ENCODE measurements around the gene HHIPL1.

Gene HHIPL1

GRCh38 chr14:99649643-99650042 lies 4.7 kb downstream of the HHIPL1 start:
- H3K36me3 ChIP-seq (ENCODE audit: control insufficient read depth, low read length) = no peaks in the 10 kb centered on the region
- H3K9me2 ChIP-seq (replicated peaks; ENCODE audit: control insufficient read depth, low read length) = no peaks in the 10 kb centered on the region
- TF ChIP-seq CTCF (IDR thresholded peaks at IDR 0.05; ENCODE audit: low read depth, low read length, poor library complexity, severe bottlenecking) (no peak), EZH2phosphoT487 (IDR thresholded peaks at IDR 0.05; ENCODE audit: borderline replicate concordance, low read length) (no peak)
- H3K4me2 ChIP-seq (ENCODE audit: low read length) = no peak overlapping the region
- H3F3A ChIP-seq (ENCODE audit: control insufficient read depth, insufficient read depth) = no peaks in the 10 kb centered on the region
- H3K4me3 ChIP-seq (ENCODE audit: low read length) = no peak overlapping the region
- H3K4me1 ChIP-seq (ENCODE audit: control insufficient read depth, low read length) = no peaks in the 10 kb centered on the region
- no peaks in the 10 kb centered on the region for H4K20me1 ChIP-seq (ENCODE audit: control insufficient read depth, insufficient read depth, low read depth, low read length)
- no peaks in the 10 kb centered on the region for H3K79me2 ChIP-seq (ENCODE audit: control insufficient read depth, low read length)
- H3K27ac ChIP-seq (ENCODE audit: low read depth, low read length) = no peak overlapping the region
- no peaks in the 10 kb centered on the region for H3K27me3 ChIP-seq (ENCODE audit: control insufficient read depth, low read length)
- no peaks in the 10 kb centered on the region for H3K9me3 ChIP-seq (ENCODE audit: control insufficient read depth, insufficient read depth, low read length)

- Histone ChIP-seq H3K4me3 (ENCODE audit: low read length) (no peak overlapping the region), H3K79me2 (ENCODE audit: control insufficient read depth, low read length) (no peaks in the 10 kb centered on the region), H3K4me2 (ENCODE audit: low read length) (no peak overlapping the region)
Observed at GRCh38 chr14:99650189-99650588, 5.3 kb downstream of the HHIPL1 start.

GRCh38 chr14:99651953-99652746 lies 7.2 kb downstream of the HHIPL1 start:
- Histone ChIP-seq H3K9me2 (replicated peaks; ENCODE audit: control insufficient read depth, low read length) (no peaks in the 10 kb centered on the region), H3K27ac (ENCODE audit: low read depth, low read length) (no peak overlapping the region), H3K79me2 (ENCODE audit: control insufficient read depth, low read length) (no peaks in the 10 kb centered on the region), H4K20me1 (ENCODE audit: control insufficient read depth, insufficient read depth, low read depth, low read length) (no peaks in the 10 kb centered on the region), H3K4me2 (ENCODE audit: low read length) (no peak overlapping the region), H3K27me3 (ENCODE audit: control insufficient read depth, low read length) (no peaks in the 10 kb centered on the region), H3K36me3 (ENCODE audit: control insufficient read depth, low read length) (no peaks in the 10 kb centered on the region), H3K4me1 (ENCODE audit: control insufficient read depth, low read length) (no peaks in the 10 kb centered on the region), H3K4me3 (ENCODE audit: low read length) (no peak overlapping the region), H3K9me3 (ENCODE audit: control insufficient read depth, insufficient read depth, low read length) (no peaks in the 10 kb centered on the region), H3F3A (ENCODE audit: control insufficient read depth, insufficient read depth) (no peaks in the 10 kb centered on the region)
- TF ChIP-seq CTCF (IDR thresholded peaks at IDR 0.05; ENCODE audit: low read depth, low read length, poor library complexity, severe bottlenecking) (no peak), EZH2phosphoT487 (IDR thresholded peaks at IDR 0.05; ENCODE audit: borderline replicate concordance, low read length) (no peak)

More at GRCh38 chr14:99650189-99650588, 5.3 kb downstream of the HHIPL1 start:
- no peak for TF ChIP-seq CTCF (IDR thresholded peaks at IDR 0.05; ENCODE audit: low read depth, low read length, poor library complexity, severe bottlenecking)
- TF ChIP-seq EZH2phosphoT487 (IDR thresholded peaks at IDR 0.05; ENCODE audit: borderline replicate concordance, low read length) = no peak
- Histone ChIP-seq H3K9me2 (replicated peaks; ENCODE audit: control insufficient read depth, low read length) (no peaks in the 10 kb centered on the region), H4K20me1 (ENCODE audit: control insufficient read depth, insufficient read depth, low read depth, low read length) (no peaks in the 10 kb centered on the region), H3K36me3 (ENCODE audit: control insufficient read depth, low read length) (no peaks in the 10 kb centered on the region), H3K4me1 (ENCODE audit: control insufficient read depth, low read length) (no peaks in the 10 kb centered on the region), H3K27ac (ENCODE audit: low read depth, low read length) (no peak overlapping the region), H3K9me3 (ENCODE audit: control insufficient read depth, insufficient read depth, low read length) (no peaks in the 10 kb centered on the region), H3K27me3 (ENCODE audit: control insufficient read depth, low read length) (no peaks in the 10 kb centered on the region), H3F3A (ENCODE audit: control insufficient read depth, insufficient read depth) (no peaks in the 10 kb centered on the region)

Data from DOHH2 (cell line).